ENCODE results near the gene MARS2.

Gene MARS2

GRCh38 chr2:197707316-197708213 is 2.4 kb downstream of the MARS2 start (continued):
- TF ChIP-seq ZBTB8A (tag by site-specific recombination; IDR thresholded peaks at IDR 0.05) (no peak), ZNF280C (tag by site-specific recombination; IDR thresholded peaks at IDR 0.05) (no peak), ZNF660 (tag by site-specific recombination; IDR thresholded peaks at IDR 0.05) (0 out of 2 replicates have a peak, but pooled peaks have one; percentile 40), ZNF510 (tag by site-specific recombination; IDR thresholded peaks at IDR 0.05; ENCODE audit: insufficient replicate concordance) (no peak), PRDM4 (tag by site-specific recombination; IDR thresholded peaks at IDR 0.05) (no peak), ZFP37 (tag by site-specific recombination; IDR thresholded peaks at IDR 0.05) (no peak), FEZF1 (tag by site-specific recombination; IDR thresholded peaks at IDR 0.05) (no peak), ZNF398 (tag by site-specific recombination; IDR thresholded peaks at IDR 0.05) (no peak), ZNF10 (tag by site-specific recombination; IDR thresholded peaks at IDR 0.05) (no peak), ZNF146 (tag by site-specific recombination; IDR thresholded peaks at IDR 0.05) (no peak), ZNF391 (tag by site-specific recombination; IDR thresholded peaks at IDR 0.05; ENCODE audit: borderline replicate concordance, low read depth) (no peak), ZNF324 (tag by site-specific recombination; IDR thresholded peaks at IDR 0.05) (no peak), ZBTB44 (tag by site-specific recombination; IDR thresholded peaks at IDR 0.05) (no peak), BCL6B (tag by site-specific recombination; IDR thresholded peaks at IDR 0.05) (no peak), ZBTB26 (tag by site-specific recombination; optimal IDR thresholded peaks at IDR 0.05) (no peak), ZNF280D (tag by site-specific recombination; IDR thresholded peaks at IDR 0.05) (no peak), ZNF18 (tag by site-specific recombination; IDR thresholded peaks at IDR 0.05) (no peak), ZNF747 (tag by site-specific recombination; IDR thresholded peaks at IDR 0.05) (no peak), SP2 (tag by site-specific recombination; IDR thresholded peaks at IDR 0.05) (no peak), ZNF2 (tag by site-specific recombination; IDR thresholded peaks at IDR 0.05) (no peak), ZNF791 (tag by site-specific recombination; IDR thresholded peaks at IDR 0.05) (no peak), KLF1 (tag by site-specific recombination; IDR thresholded peaks at IDR 0.05) (no peak), MEIS1 (CRISPR knock-in tag; IDR thresholded peaks at IDR 0.05; ENCODE audit: borderline replicate concordance) (no peak)
